NCI-H2171 treated with DMSO at 0.1 percent for 48 hours (cell line): Measurements from ENCODE around the gene OIT3.

Source experiments
- DNase-seq: peaks from one replicate; lab custom pipeline; 2025; lab: John Stamatoyannopoulos, UW

Gene OIT3

GRCh38 chr10:72952642-72953158, 59.2 kb downstream of the OIT3 start:
- DNase-seq = no peak

GRCh38 chr10:72953687-72954086, 60.1 kb downstream of the OIT3 start:
- DNase-seq = no peak

- no peak for DNase-seq
Measured at GRCh38 chr10:72954230-72954595, 60.7 kb downstream of the OIT3 start.

GRCh38 chr10:72954596-72955554, 61.3 kb downstream of the OIT3 start, which contains the start of gene PLA2G12B:
Gene PLA2G12B (minus strand): TSS chr10:72954806. CDS start chr10:72954685, 121 bp downstream.
- DNase-seq = peak; percentile 88

- no peak for DNase-seq
Measured at GRCh38 chr10:72956001-72956400, 62.5 kb downstream of the OIT3 start.

- no peak for DNase-seq
Measured at GRCh38 chr10:72976886-72977285, 83.3 kb downstream of the OIT3 start.

- DNase-seq = no peak
Measured at GRCh38 chr10:72979709-72980108, 86.2 kb downstream of the OIT3 start.

GRCh38 chr10:72980348-72980747, 86.8 kb downstream of the OIT3 start:
- no peak for DNase-seq

GRCh38 chr10:72981028-72981881, 87.7 kb downstream of the OIT3 start:
- no peak for DNase-seq

GRCh38 chr10:72981882-72982529, 88.5 kb downstream of the OIT3 start:
- no peak for DNase-seq
